A549 (cell line): ENCODE results near the gene GPX3.

Experiments
- BHLHE40 ChIP-seq: IDR thresholded peaks from 2 replicates; pipeline ENCODE4 v1.6.1; 2012; ENCODE audit warnings: low read depth, low read length, inconsistent platforms
- CEBPB ChIP-seq, 2 experiments: fragments of >200 bp in 1 of 2; sonication (Bioruptor Twin) in 1 of 2; formaldehyde crosslinking in 1 of 2; IDR thresholded peaks; 2 replicates each; pipeline ENCODE4 v1.6.1; 2012 to 2016
- CTCF ChIP-seq: fragments of >200 bp; sonication (Bioruptor Twin); formaldehyde crosslinking; IDR thresholded peaks from 3 replicates; pipeline ENCODE4 v1.5.1; 2016
- EP300 ChIP-seq, 2 experiments: fragments of >200 bp; sonication (Bioruptor Twin); formaldehyde crosslinking; IDR thresholded peaks; 2 replicates in 1 of 2; 3 replicates in 1 of 2; pipeline ENCODE4 v1.6.1; 2016 to 2017
- KDM5A ChIP-seq: fragments of 200-600 bp; sonication (generic); IDR thresholded peaks from 2 replicates; pipeline ENCODE4 v1.6.1; 2016; ENCODE audit warnings: antibody characterized with exemption, mild to moderate bottlenecking
- MAFK ChIP-seq: fragments of 450-650 bp; IDR thresholded peaks from 2 replicates; pipeline ENCODE4 v1.6.1; 2014; ENCODE audit not compliant: partially characterized antibody
- MAZ ChIP-seq: fragments of 150-350 bp; IDR thresholded peaks from 2 replicates; pipeline ENCODE4 v1.6.1; 2014; ENCODE audit warnings: antibody characterized with exemption, low read depth, low read length, borderline replicate concordance
- PBX3 ChIP-seq: IDR thresholded peaks from 2 replicates; pipeline ENCODE4 v1.6.1; 2012
- POLR2A ChIP-seq: IDR thresholded peaks from 2 replicates; pipeline ENCODE4 v1.6.1; 2012; ENCODE audit warnings: mild to moderate bottlenecking, low read length
- RAD21 ChIP-seq, 2 experiments: fragments of >200 bp in 1 of 2; sonication (Bioruptor Twin) in 1 of 2; formaldehyde crosslinking in 1 of 2; IDR thresholded peaks in 1 of 2; conservative IDR thresholded peaks in 1 of 2; 2 replicates in 1 of 2; 3 replicates in 1 of 2; pipeline ENCODE4 v1.6.1; 2012 to 2018; ENCODE audit warnings: inconsistent platforms in 1 of 2
- SREBF2 ChIP-seq: fragments of 450-650 bp; IDR thresholded peaks from 2 replicates; pipeline ENCODE4 v1.6.1; 2014; ENCODE audit warnings: mild to moderate bottlenecking, moderate library complexity

DNA sequence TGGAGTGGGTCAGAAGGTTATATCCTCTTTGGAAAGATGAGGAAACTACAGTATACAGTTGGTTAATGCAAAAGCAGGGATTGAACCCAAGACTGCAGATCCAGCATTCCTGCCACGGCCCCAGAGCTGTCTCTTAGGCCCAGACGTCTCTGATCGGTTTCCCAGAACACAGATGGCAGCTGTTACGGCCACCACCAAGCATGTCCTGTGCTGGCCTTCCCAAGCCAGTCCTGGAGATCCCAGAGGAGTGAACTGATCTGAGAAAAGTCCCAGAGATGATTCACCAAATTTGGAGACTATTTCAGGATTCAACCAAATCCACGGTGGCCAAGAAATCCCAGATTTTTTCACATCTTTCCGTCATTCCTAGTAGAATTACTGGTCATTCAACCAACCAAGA is 40.4 kb downstream of the GPX3 start:
- TF ChIP-seq CTCF (no peak), MAFK (no peak), SREBF2 (no peak), BHLHE40 (no peak), RAD21 (conservative IDR thresholded peaks at IDR 0.05 in 1 of 2, IDR thresholded peaks at IDR 0.05 in 1 of 2) (no peak), EP300 (IDR thresholded peaks at IDR 0.05) (no peak), POLR2A (no peak), MAZ (no peak), CEBPB (IDR thresholded peaks at IDR 0.05) (no peak), PBX3 (no peak), KDM5A (no peak)
